C4-2B (cell line): ENCODE data around the gene RPN2.

Experiments
- ZFX ChIP-seq: fragments of 450-650 bp; IDR thresholded peaks from 2 replicates; pipeline ENCODE4 v1.6.1; 2017
- TF ChIP-seq, protein P1 (sequence below): fragments of 450-650 bp; conservative IDR thresholded peaks from 2 replicates; pipeline ENCODE4 v1.5.1; 2017; ENCODE audit warnings: mild to moderate bottlenecking

DNA sequence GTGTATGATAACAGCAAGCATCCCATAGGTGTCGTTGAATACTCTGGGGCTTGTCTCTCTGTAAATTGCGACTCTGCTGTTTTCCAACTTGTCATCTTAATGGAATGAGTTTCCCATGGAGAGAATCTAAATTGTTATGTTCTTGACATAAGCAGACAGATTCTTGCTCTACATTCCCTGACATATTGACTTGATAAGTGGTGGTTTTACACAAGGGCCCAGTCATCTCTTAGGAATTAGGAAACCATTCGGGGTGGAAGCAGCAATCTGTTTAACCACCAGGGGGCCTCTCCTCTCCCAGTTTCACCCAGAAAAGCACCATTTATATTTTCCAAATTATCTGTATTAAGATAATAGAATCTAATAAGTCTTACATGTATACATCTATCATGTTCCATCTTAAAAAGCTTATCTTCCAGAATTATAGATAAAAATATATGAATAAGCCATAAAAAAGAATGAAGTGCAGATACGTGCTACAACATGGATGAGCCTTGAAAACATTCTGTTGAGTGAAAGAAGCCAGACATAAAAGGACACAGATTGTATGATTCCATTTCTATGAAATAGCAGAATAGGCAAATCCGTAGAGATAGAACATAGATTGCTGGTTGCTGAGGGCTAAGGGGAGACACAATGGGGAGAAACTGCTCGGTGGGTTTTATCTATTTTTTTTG is 23.3 kb downstream of the RPN2 start:
- TF ChIP-seq, protein P1, sequence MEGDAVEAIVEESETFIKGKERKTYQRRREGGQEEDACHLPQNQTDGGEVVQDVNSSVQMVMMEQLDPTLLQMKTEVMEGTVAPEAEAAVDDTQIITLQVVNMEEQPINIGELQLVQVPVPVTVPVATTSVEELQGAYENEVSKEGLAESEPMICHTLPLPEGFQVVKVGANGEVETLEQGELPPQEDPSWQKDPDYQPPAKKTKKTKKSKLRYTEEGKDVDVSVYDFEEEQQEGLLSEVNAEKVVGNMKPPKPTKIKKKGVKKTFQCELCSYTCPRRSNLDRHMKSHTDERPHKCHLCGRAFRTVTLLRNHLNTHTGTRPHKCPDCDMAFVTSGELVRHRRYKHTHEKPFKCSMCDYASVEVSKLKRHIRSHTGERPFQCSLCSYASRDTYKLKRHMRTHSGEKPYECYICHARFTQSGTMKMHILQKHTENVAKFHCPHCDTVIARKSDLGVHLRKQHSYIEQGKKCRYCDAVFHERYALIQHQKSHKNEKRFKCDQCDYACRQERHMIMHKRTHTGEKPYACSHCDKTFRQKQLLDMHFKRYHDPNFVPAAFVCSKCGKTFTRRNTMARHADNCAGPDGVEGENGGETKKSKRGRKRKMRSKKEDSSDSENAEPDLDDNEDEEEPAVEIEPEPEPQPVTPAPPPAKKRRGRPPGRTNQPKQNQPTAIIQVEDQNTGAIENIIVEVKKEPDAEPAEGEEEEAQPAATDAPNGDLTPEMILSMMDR: peak; percentile 91
- no peak for TF ChIP-seq ZFX
